Breast epithelium (tissue), 4 donors: ENCODE data around the gene DPP4. TPM values are rescaled to one million over a fixed set of nuclear protein-coding genes. Genes with fewer than 3 reads are reported as not detected.

Source experiments
- DNase-seq, 2 donors: peaks; one replicate each; pipeline ENCODE4 v3.0.0-alpha.2; 2019; ENCODE audit warnings: low spot score in 2 of 2
- H3K27ac ChIP-seq, 2 donors: fragments of 200-600 bp; sonication (generic) in 1 of 2; one replicate each; pipeline ENCODE4 v1.5.1; 2016 to 2019; ENCODE audit warnings: mild to moderate bottlenecking in 1 of 2
- H3K27me3 ChIP-seq, 2 donors: fragments of 200-600 bp; sonication (generic) in 1 of 2; one replicate each; pipeline versions ENCODE4 v1.5.1 to v1.6.0; 2017 to 2019; ENCODE audit warnings: control low read depth in 1 of 2, mild to moderate bottlenecking in 1 of 2
- H3K36me3 ChIP-seq: fragments of 200-600 bp; one replicate; pipeline ENCODE4 v1.5.1; 2019
- H3K4me1 ChIP-seq, 2 donors: fragments of 200-600 bp; sonication (generic); one replicate each; pipeline ENCODE4 v1.5.1; 2016 to 2019; ENCODE audit warnings: control low read depth in 1 of 2
- H3K4me3 ChIP-seq, 3 donors: fragments of 200-600 bp; sonication (generic); 1 replicate in 2 of 3; 2 replicates in 1 of 3; pipeline ENCODE4 v1.5.1; 2016 to 2019; ENCODE audit warnings: mild to moderate bottlenecking in 3 of 3, moderate library complexity in 2 of 3
- H3K9me3 ChIP-seq, 2 donors: fragments of 200-600 bp; sonication (generic) in 1 of 2; one replicate each; pipeline ENCODE4 v1.5.1; 2016 to 2019; ENCODE audit warnings: control low read depth in 1 of 2
- CTCF ChIP-seq, 3 donors: fragments of 450-650 bp; IDR thresholded peaks; one replicate each; pipeline ENCODE4 v1.5.1; 2016 to 2017; ENCODE audit warnings: antibody characterized with exemption in 3 of 3, mild to moderate bottlenecking in 3 of 3, moderate library complexity in 3 of 3
- POLR2A ChIP-seq: fragments of 450-650 bp; IDR thresholded peaks from one replicate; pipeline ENCODE4 v1.6.1; 2016; ENCODE audit warnings: antibody characterized with exemption, mild to moderate bottlenecking, moderate library complexity
- POLR2AphosphoS5 ChIP-seq, 3 donors: sonication (generic); formaldehyde crosslinking; IDR thresholded peaks; one replicate each; pipeline ENCODE4 v1.6.1; 2017; ENCODE audit warnings: antibody characterized with exemption in 3 of 3
- intact Hi-C: fragments of 100-400 bp; cut with DNase I; formaldehyde crosslinking; loops from one replicate; pipeline ENCODE4 v1.15.1; 2023; ENCODE audit warnings: low total_unique reads
- total RNA-seq, 3 donors: library from RNA; depleted of rRNA; stranded (reverse); fragments of >200 nt; gene quantifications; one replicate each; pipeline ENCODE4 v1.1.0, GENCODE V29; 2016

DPP4 gene
- total RNA-seq, 3 donors from 2014 or later = 7.5 to 17.3 (median 11.8) TPM

GRCh38 chr2:161947406-161947805 lies 126.6 kb downstream of the DPP4 start:
- Histone ChIP-seq H3K9me3 (no peaks in the 10 kb centered on the region), H3K4me3 (no peak overlapping the region), H3K4me1 (no peaks in the 10 kb centered on the region), H3K27ac (no peak overlapping the region), H3K27me3 (no peaks in the 10 kb centered on the region), H3K36me3 (no peaks in the 10 kb centered on the region)
- intact Hi-C loops = no loop called here
- no peak for DNase-seq
- no peak for TF ChIP-seq POLR2A
- TF ChIP-seq CTCF (IDR thresholded peaks at IDR 0.05) = no peak
- TF ChIP-seq POLR2AphosphoS5 (IDR thresholded peaks at IDR 0.05) = no peak

- Histone ChIP-seq H3K4me3 (no peak overlapping the region), H3K4me1 (no peaks in the 10 kb centered on the region), H3K27me3 (no peaks in the 10 kb centered on the region), H3K27ac (no peak overlapping the region), H3K36me3 (no peaks in the 10 kb centered on the region), H3K9me3 (no peaks in the 10 kb centered on the region)
- TF ChIP-seq POLR2AphosphoS5 (IDR thresholded peaks at IDR 0.05) (no peak), POLR2A (no peak), CTCF (IDR thresholded peaks at IDR 0.05) (peak in 2 of 3 donors; percentile 36 to 38)
- DNase-seq = no peak
- intact Hi-C loops = no loop called here
These were observed 127.4 kb downstream of the DPP4 start for GRCh38 chr2:161946489-161947107.

GRCh38 chr2:161943011-161943410 lies 131.0 kb downstream of the DPP4 start:
- TF ChIP-seq POLR2AphosphoS5 (IDR thresholded peaks at IDR 0.05) = no peak
- no peak for TF ChIP-seq CTCF (IDR thresholded peaks at IDR 0.05)
- TF ChIP-seq POLR2A = no peak
- intact Hi-C loops = no loop called here
- H3K9me3 ChIP-seq = no peaks in the 10 kb centered on the region
- no peaks in the 10 kb centered on the region for H3K36me3 ChIP-seq
- H3K4me1 ChIP-seq = no peaks in the 10 kb centered on the region
- no peak overlapping the region for H3K27ac ChIP-seq
- no peaks in the 10 kb centered on the region for H3K27me3 ChIP-seq
- no peak for DNase-seq
- H3K4me3 ChIP-seq = no peak overlapping the region

Other genes with a start within 250 kb of the DPP4 start
- gene GCG, start 78.0 kb upstream of the DPP4 start, total RNA-seq = not detected
- gene FAP, start 169.2 kb upstream of the DPP4 start, total RNA-seq = 10 to 100 TPM; 14.4 to 36.0 (median 22.4) TPM
- 10 to 100 TPM in 2 of 3 donors, 1 to 10 TPM in 1; 9.6 to 19.9 (median 13.1) TPM for gene IFIH1, start 244.5 kb upstream of the DPP4 start, total RNA-seq